ENCODE data around the gene CTDNEP1. TPM values are rescaled to one million over a fixed set of nuclear protein-coding genes. Genes with fewer than 3 reads are reported as not detected.

The CTDNEP1 gene
- total RNA-seq, 1 donor from 2014 or later, result 25.2 TPM

- no peak for DNase-seq
Measured at GRCh38 chr17:7226721-7227710, 24.5 kb downstream of the CTDNEP1 start.

- DNase-seq, result no peak
Measured at GRCh38 chr17:7225711-7226331, 25.7 kb downstream of the CTDNEP1 start.

GRCh38 chr17:7224661-7225111 is 26.8 kb downstream of the CTDNEP1 start:
- DNase-seq, result no peak

GRCh38 chr17:7224110-7224509 is 27.4 kb downstream of the CTDNEP1 start:
- no peak for DNase-seq

- DNase-seq, result no peak
Measured at GRCh38 chr17:7223375-7223774, 28.2 kb downstream of the CTDNEP1 start.

- DNase-seq, result no peak
Measured at GRCh38 chr17:7222972-7223292, 28.6 kb downstream of the CTDNEP1 start.

DNA sequence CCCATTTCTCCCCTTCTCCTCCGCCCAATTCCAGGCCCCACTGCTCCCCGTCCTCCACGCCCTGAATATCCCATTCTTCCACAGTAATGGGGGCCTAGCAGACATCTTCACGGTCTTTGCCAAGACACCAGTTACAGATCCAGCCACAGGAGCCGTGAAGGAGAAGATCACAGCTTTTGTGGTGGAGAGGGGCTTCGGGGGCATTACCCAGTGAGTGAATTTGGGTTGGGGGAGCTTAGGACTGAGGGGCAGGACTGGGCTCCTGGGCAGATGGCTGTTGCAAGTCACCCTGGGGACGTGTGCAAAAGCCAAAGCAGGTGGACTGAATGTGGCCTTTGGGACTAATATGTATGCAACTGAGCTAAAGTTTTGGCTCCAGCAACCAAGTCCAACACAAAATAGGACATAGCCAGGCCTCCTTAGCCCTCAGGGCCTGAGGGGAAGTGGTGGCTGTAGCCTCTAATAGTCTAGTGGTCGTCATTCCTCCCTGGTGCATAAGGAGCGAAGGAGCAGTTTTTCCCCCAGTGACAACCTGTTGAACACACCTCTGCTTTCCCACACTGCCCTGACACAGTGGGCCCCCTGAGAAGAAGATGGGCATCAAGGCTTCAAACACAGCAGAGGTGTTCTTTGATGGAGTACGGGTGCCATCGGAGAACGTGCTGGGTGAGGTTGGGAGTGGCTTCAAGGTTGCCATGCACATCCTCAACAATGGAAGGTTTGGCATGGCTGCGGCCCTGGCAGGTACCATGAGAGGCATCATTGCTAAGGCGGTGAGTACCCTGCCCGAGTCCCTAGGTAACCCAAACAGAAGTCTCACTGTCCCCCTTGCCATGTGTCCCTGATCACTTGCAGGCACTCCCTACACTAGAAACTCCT is 29.2 kb downstream of the CTDNEP1 start:
- DNase-seq, result no peak

DNA sequence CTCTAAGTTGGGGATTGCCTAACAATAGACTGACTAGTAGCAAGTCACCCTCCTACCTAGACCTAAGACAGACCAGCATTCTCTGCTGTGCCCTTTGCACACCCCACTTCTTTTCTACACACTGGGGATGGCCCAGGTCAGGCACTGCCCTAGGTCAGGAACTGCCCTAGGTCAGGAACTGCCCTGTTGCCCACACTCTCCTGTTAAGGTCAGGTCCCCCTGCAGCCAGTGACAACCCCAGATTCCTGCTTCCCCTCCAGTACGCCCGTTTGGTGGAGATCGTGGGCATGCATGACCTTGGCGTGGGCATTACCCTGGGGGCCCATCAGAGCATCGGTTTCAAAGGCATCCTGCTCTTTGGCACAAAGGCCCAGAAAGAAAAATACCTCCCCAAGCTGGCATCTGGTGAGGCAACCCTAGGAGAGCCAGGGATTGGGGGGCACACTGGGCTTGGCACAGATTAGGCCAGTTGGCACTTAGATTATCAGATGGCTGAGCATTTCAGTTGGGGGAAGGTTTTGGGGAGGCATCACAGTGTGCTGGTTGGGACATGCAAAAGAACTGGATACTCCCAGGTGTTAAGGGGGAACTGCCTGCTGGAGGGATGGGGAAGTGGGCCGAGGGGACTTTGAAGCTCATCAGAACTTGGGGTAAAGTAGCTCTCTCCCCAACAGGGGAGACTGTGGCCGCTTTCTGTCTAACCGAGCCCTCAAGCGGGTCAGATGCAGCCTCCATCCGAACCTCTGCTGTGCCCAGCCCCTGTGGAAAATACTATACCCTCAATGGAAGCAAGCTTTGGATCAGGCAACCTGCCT is 30.0 kb downstream of the CTDNEP1 start:
- DNase-seq, result no peak

GRCh38 chr17:7220593-7221277 is 30.8 kb downstream of the CTDNEP1 start:
- DNase-seq, result peak; percentile 89

DNA sequence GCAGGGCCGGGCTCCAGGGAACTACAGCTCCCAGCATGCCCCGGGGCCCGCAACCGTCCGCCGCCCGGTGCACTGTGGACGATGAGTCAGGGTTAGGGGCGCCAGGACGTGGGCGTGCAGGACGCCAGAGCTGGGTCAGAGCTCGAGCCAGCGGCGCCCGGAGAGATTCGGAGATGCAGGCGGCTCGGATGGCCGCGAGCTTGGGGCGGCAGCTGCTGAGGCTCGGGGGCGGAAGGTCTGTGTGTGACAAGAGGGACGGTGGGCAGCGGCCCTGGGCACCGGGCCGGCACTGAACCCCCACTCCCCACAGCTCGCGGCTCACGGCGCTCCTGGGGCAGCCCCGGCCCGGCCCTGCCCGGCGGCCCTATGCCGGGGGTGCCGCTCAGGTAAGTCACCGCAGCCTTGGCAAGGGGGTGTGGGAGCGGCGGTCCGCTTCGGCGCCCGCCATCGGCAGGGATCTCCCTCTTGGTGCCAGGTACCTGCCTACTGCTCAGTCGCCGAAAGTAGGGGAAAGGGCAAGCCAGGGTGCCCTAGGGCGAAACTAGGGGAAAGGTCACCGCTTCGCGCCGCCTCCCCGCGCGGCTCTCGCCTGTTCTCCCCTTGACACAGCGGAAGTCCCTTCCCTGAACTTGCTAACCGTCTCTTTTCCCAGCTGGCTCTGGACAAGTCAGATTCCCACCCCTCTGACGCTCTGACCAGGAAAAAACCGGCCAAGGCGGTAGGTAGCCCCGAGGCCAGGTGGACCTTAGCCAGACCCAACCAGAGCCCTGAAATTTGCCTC is 31.5 kb downstream of the CTDNEP1 start, which contains the start of the genes ACADVL and DLG4:
Gene ACADVL, plus strand, starts transcription at position 127 of the 781 bp plus-strand sequence. Its CDS starts 47 bp downstream, at position 174.
Gene DLG4, minus strand, starts transcription at position 25 of the 781 bp plus-strand sequence.
- DNase-seq, result peak; percentile 89

DNA sequence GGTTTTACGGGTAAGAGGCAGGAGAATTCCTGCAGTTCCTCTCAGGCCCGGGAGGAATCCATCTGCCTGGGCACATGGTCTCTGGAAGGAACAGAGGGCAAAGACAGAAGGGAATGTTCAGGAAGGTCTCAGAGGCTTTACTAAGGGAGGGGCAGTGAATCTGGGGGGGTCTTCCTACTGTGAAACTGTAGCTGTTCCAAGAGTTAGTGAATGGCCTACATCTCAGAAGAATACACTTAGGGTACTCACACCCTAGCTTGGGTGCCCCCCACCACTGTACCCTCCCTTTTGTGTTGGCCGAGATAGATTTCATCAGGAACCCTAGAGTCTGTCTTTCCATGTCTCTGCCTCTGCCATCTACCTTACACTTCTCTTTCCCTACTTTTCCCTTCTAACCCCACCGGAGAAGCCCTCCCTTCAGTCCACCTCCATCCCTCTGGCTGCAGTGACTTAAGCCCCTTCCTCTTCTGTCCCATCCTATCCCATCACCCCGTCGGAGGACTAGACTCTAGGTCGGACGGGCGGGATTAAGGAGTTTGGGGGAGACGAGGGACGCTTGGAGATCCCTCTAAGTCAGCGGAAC is 32.2 kb downstream of the CTDNEP1 start:
- DNase-seq, result no peak

- no peak for DNase-seq
Measured at GRCh38 chr17:7218758-7219157, 32.8 kb downstream of the CTDNEP1 start.

- no peak for DNase-seq
Measured at GRCh38 chr17:7218166-7218565, 33.4 kb downstream of the CTDNEP1 start.

DNA sequence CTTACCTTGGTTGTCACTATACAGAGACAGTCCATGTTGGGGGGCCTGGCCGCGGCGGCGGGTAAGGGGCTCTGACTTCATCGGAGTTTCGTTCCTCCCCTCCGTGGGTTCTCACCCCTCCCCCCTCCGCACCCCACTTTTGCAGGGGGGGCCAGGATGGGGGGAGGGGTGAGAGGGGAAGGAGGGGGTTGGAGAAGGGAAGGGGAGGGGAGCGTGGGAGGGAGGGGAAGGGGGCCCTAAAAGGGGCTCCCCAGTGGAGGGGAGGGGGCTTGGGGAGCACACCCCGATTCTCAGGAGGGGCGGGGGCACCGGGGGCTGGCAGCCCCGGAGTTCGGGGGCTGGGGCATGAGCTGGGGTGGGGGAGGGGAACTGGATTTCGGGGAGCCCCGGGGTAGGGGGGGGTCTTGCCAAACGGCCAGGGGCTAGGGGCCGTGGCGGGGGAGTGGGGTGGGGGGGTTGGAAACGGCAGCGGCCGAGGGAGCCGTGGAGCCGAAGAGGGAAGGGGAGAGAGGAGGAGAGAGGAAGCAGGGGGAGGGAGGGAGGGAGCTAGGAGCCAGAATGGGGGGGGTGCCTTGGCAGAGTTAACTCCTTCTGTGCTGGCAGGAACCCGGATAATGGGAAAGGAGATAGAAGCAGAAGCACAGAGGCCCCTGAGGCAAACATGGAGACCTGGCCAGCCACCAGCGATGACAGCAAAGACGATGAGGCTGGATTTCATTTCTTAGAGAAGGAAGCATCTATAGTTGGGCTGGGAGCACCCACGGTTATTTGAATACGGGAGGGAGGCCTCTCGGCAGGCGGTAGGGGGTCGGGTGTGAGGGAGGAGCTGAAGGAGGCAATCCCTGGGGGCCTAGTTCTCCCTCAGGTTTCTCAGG is 34.2 kb downstream of the CTDNEP1 start:
- DNase-seq, result peak; percentile 80

GRCh38 chr17:7216242-7217112 is 35.1 kb downstream of the CTDNEP1 start:
- DNase-seq, result no peak

GRCh38 chr17:7215652-7216180 is 35.8 kb downstream of the CTDNEP1 start:
- DNase-seq, result peak; percentile 19

GRCh38 chr17:7215136-7215638 is 36.3 kb downstream of the CTDNEP1 start:
- no peak for DNase-seq

All from dermis blood vessel endothelial cell (primary cell).